MM.1S (cell line): Measurements from ENCODE around the gene PIEZO1.

Experiments used
- DNase-seq: peaks from one replicate; pipeline ENCODE4 v3.0.0-alpha.2; 2015
- H2AFZ ChIP-seq: fragments of 300-600 bp; sonication (generic); 2 replicates; pipeline ENCODE4 v1.6.0; 2016; ENCODE audit warnings: antibody characterized with exemption, low read length
- H3F3A ChIP-seq: fragments of 300-600 bp; sonication (generic); 2 replicates; pipeline ENCODE4 v1.6.1; 2016; ENCODE audit warnings: mild to moderate bottlenecking, antibody characterized with exemption, low read length, moderate library complexity, mixed read lengths; ENCODE audit not compliant: insufficient read depth
- H3K27ac ChIP-seq: fragments of 300-600 bp; sonication (generic); 2 replicates; pipeline ENCODE4 v1.5.1; 2016; ENCODE audit warnings: mild to moderate bottlenecking, low read length
- H3K27me3 ChIP-seq: fragments of 300-600 bp; sonication (generic); replicated peaks from 2 replicates; pipeline ENCODE4 v1.6.0; 2016; ENCODE audit warnings: low read length; ENCODE audit not compliant: insufficient read depth
- H3K36me3 ChIP-seq: fragments of 300-600 bp; sonication (generic); replicated peaks from 2 replicates; pipeline ENCODE4 v1.6.1; 2016; ENCODE audit warnings: mild to moderate bottlenecking, low read length, mixed read lengths; ENCODE audit not compliant: insufficient read depth
- H3K4me1 ChIP-seq: fragments of 300-600 bp; sonication (generic); 2 replicates; pipeline ENCODE4 v1.6.1; 2016; ENCODE audit warnings: low read length, mixed read lengths
- H3K4me2 ChIP-seq: fragments of 300-600 bp; sonication (generic); 2 replicates; pipeline ENCODE4 v1.6.0; 2016; ENCODE audit warnings: low read depth, low read length
- H3K4me3 ChIP-seq: fragments of 300-600 bp; sonication (generic); 2 replicates; pipeline ENCODE4 v1.5.1; 2016; ENCODE audit warnings: low read length, mixed read lengths
- H3K79me2 ChIP-seq: fragments of 300-600 bp; sonication (generic); 2 replicates; pipeline ENCODE4 v1.6.1; 2016; ENCODE audit warnings: mixed run types, low read length, mixed read lengths
- H3K9ac ChIP-seq: fragments of 300-600 bp; sonication (generic); 2 replicates; pipeline ENCODE4 v1.6.1; 2016; ENCODE audit warnings: low read length, mixed read lengths
- H3K9me2 ChIP-seq: fragments of 300-600 bp; sonication (generic); replicated peaks from 2 replicates; pipeline ENCODE4 v1.6.1; 2016; ENCODE audit warnings: mild to moderate bottlenecking, low read length, mixed read lengths; ENCODE audit not compliant: insufficient read depth
- H3K9me3 ChIP-seq: fragments of 300-600 bp; sonication (generic); replicated peaks from 2 replicates; pipeline ENCODE4 v1.6.1; 2016; ENCODE audit warnings: mild to moderate bottlenecking, low read length, mixed read lengths; ENCODE audit not compliant: insufficient read depth
- H4K20me1 ChIP-seq: fragments of 300-600 bp; sonication (generic); 2 replicates; pipeline ENCODE4 v1.6.1; 2016; ENCODE audit warnings: mild to moderate bottlenecking, low read length, moderate library complexity, mixed read lengths; ENCODE audit not compliant: insufficient read depth
- CTCF ChIP-seq: fragments of 300-600 bp; sonication (generic); IDR thresholded peaks from 2 replicates; pipeline ENCODE4 v1.5.1; 2016; ENCODE audit warnings: antibody characterized with exemption, low read length, mixed read lengths
- EZH2 ChIP-seq: fragments of 300-600 bp; sonication (generic); optimal IDR thresholded peaks from 2 replicates; pipeline ENCODE3; 2017; ENCODE audit warnings: low read depth, mild to moderate bottlenecking, antibody characterized with exemption, low read length, mixed read lengths
- EZH2phosphoT487 ChIP-seq: fragments of 300-600 bp; sonication (generic); IDR thresholded peaks from 2 replicates; pipeline ENCODE4 v1.6.1; 2018; ENCODE audit warnings: antibody characterized with exemption, low read length

PIEZO1 gene

DNA sequence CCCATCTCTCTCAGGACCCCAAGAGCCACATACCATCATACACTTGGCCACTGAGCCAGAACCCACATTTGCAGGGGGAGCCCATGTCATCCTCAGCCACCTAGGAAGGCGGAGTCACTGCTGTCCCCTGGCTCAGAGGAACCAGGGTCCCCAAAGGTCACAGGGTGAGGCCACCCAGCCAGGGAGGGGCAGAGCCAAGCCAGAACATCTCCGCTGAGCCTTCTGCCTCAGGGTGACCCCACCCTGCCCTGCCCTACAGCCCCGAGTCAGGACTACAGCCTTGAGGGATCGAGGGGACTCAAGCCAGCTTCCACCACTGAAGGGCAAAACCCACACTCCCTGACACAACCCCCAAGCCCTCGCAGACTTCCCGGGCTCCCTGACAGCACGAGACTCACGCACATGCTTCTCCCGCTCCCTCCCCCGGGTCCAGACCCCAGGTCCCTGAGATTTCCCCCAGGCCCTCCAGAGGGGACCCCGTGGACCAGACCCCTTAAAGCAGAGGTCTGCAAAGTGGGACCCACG is 17.4 kb downstream of the PIEZO1 start:
- Histone ChIP-seq H3K9me2 (no peaks in the 10 kb centered on the region), H3K27me3 (no peaks in the 10 kb centered on the region), H3K4me3 (no peak overlapping the region), H3K9ac (no peak overlapping the region), H3K36me3 (no peaks in the 10 kb centered on the region), H4K20me1 (peaks cover 23% of the 10 kb centered on the region), H3K4me1 (no peaks in the 10 kb centered on the region), H2AFZ (no peak overlapping the region), H3K9me3 (no peaks in the 10 kb centered on the region), H3F3A (no peaks in the 10 kb centered on the region), H3K27ac (no peak overlapping the region), H3K79me2 (peaks cover 94% of the 10 kb centered on the region), H3K4me2 (no peak overlapping the region)
- TF ChIP-seq CTCF (no peak), EZH2 (no peak), EZH2phosphoT487 (no peak)
- no peak for DNase-seq

- no peaks in the 10 kb centered on the region for H3K27me3 ChIP-seq
- peaks cover 94% of the 10 kb centered on the region for H3K79me2 ChIP-seq
- peaks cover 23% of the 10 kb centered on the region for H4K20me1 ChIP-seq
- no peaks in the 10 kb centered on the region for H3K36me3 ChIP-seq
- H2AFZ ChIP-seq = no peak overlapping the region
- H3K4me2 ChIP-seq = no peak overlapping the region
- no peak overlapping the region for H3K4me3 ChIP-seq
- TF ChIP-seq EZH2phosphoT487 (no peak), EZH2 (no peak), CTCF (no peak)
- no peaks in the 10 kb centered on the region for H3F3A ChIP-seq
- H3K9ac ChIP-seq = no peak overlapping the region
- DNase-seq = no peak
- H3K4me1 ChIP-seq = no peaks in the 10 kb centered on the region
- H3K27ac ChIP-seq = no peak overlapping the region
- H3K9me3 ChIP-seq = no peaks in the 10 kb centered on the region
- H3K9me2 ChIP-seq = no peaks in the 10 kb centered on the region
Measured at GRCh38 chr16:88766975-88767374, 18.0 kb downstream of the PIEZO1 start.

GRCh38 chr16:88764913-88765349 is 20.1 kb downstream of the PIEZO1 start:
- Histone ChIP-seq H3K27ac (no peak overlapping the region), H3F3A (no peaks in the 10 kb centered on the region), H3K9ac (no peak overlapping the region), H3K4me2 (no peak overlapping the region), H3K9me2 (no peaks in the 10 kb centered on the region), H3K27me3 (no peaks in the 10 kb centered on the region), H3K9me3 (no peaks in the 10 kb centered on the region), H3K4me1 (no peaks in the 10 kb centered on the region), H3K4me3 (no peak overlapping the region), H4K20me1 (peaks cover 12% of the 10 kb centered on the region), H2AFZ (no peak overlapping the region), H3K36me3 (no peaks in the 10 kb centered on the region), H3K79me2 (peaks cover 96% of the 10 kb centered on the region)
- TF ChIP-seq CTCF (no peak), EZH2 (no peak), EZH2phosphoT487 (no peak)
- DNase-seq = no peak
